HEK293T (cell line): Measurements from ENCODE around the gene GPR85.

Experiments
- HDGF ChIP-seq: fragments of 450-650 bp; IDR thresholded peaks from 2 replicates; pipeline ENCODE4 v1.6.1; 2017; ENCODE audit warnings: antibody characterized with exemption, borderline replicate concordance
- LEF1 ChIP-seq: fragments of 450-650 bp; IDR thresholded peaks from 2 replicates; pipeline ENCODE4 v1.6.1; 2017; ENCODE audit warnings: mild to moderate bottlenecking, borderline replicate concordance
- SUZ12 ChIP-seq: fragments of 450-650 bp; IDR thresholded peaks from 2 replicates; pipeline ENCODE4 v1.6.1; 2016; ENCODE audit warnings: mild to moderate bottlenecking

DNA sequence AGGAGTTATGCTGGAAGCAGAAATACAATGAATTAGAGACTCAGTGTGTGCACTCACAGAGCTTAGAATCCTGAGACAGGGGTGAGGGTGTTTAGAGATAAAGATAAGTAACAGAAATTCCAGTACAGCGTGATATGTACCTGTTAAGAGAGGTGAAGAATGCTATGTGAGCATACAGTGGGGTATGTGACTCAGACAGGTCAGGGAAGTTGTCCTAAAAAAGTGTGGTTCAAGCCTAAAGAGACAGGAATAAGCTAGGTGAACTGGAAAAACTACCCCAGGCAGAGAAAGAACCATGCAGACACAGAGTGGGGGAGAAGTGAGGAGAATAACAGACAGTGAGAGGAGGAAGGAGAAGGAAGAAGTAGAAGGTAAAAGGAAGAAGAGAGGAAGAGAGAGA is 23.1 kb upstream of the GPR85 start:
- TF ChIP-seq LEF1: no peak
- no peak for TF ChIP-seq HDGF
- no peak for TF ChIP-seq SUZ12
